GM21515 (cell line): ENCODE results near the gene TMEM184A.

ENCODE experiments used
- ATAC-seq: cut with Tn5 transposase; IDR thresholded peaks from one replicate; pipeline ENCODE4 v1.9.1; 2021; ENCODE audit not compliant: unreplicated experiment

The TMEM184A gene

DNA sequence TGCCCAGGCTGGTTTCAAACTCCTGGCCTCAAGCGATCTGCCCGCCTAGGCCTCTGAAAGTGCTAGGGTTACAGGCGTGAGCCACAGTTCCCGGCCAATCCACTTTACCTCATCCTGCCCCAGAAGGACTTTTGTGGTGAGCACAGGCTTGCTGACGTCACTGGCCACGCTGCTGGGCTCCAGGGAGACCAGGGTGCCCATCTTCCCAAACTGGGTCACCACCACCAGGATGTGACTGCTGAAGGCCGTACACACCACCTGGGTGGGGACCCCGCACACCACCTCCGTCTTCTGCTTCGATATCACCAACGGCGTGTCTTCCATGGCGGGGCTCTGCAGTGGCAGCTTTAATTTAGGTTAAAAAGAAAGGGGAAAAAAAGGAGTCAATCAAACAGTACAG is 13.0 kb upstream of the TMEM184A start:
- ATAC-seq = no peak

DNA sequence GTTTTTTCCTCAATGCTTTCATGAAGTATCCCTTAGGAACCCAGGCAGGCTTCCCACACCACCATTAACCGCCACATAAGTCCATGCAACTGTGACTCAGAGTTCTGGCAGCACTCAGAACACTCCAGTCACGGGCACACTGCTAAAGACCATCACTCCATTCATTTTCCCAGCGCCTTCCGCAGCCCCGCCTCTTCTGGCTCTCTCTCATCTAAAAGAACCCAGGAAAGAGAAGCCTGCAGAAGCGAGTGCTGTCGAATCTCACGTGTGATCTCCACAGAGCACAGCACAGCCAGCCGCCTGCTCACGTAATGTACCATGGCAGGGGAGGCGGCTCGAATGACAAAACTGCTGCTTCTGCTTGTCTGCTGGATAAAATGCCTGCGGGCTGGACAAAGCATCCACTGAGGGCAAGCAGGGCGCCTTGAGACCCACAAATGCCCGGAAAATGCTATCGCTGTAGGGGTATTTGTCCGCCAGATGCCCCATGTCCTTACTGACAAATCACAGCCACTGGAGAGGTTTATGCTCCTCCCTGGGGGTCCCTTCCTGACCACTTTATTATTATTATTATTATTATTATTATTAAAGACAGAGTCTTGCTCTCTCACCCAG is 12.0 kb upstream of the TMEM184A start:
- ATAC-seq = no peak

DNA sequence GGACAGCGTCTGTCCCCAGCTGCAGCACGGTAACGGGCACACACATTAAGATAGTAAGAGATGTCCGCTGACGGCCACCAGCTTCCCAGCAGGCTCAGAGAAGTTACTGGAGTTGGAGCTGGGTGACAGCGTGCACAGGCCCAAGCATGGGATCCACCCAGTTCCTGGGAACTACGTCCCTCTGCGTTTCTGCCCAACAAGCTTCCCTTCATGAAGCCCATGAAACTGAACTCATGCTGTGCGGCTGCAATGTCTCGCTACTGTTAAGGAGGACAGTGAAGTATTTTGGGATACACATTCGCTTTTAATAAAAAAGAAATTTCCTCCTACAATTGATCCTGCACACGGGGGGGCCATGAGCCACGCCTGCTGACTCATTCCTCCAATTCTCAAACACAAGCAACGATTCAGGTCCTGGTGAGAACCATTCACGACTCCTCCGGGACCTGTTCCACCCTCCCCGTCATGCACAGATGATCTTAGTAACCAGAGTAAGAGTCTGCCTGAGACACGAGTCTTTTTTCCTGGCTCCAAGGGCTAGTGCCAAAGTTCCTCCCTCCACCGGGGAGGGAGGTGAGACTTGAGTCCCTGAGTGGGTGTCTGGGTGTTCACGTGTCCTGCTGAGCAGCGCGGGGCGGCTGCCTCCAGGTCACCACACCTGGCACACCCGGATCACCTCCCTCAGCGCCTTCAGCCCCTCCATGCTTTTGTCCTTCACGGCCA is 11.2 kb upstream of the TMEM184A start:
- ATAC-seq = no peak

DNA sequence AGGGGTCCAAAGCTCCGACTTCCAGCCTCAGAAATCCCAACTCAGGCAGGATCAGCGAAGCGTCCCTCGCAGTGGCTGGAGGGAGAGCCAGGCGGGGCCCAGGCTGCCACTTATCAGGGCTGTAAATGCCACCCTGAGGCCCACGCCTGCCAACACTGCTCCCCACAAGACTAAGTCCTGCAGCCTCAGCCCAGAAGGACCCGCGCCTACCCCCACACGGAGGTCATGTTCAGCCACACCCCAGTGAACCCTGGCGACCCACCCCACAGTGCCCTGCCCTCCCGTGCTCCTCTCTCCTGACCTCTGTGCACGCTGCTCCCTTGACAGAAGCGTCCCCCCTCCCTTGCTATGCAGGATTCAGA is 10.7 kb upstream of the TMEM184A start:
- no peak for ATAC-seq

DNA sequence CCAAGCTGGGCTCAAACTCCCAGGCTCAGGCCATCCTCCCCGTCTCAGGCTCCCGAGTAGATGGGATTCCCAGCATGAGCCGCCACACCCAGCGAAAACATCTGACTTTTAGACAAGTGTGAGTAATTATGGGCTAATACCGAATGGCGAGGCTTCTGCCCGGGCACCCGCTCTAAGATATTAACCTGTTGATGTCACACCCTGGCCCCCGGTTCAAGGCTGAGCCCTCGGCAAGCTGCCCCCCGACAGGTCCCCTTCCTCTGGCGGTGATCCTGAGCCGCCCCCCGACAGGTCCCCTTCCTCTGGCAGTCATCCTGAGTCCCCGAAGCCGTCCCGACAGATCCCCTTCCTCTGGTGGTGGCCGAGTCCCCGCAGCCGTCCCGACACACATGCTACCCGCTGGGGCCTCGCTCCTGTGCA is 8.6 kb upstream of the TMEM184A start:
- ATAC-seq = no peak

DNA sequence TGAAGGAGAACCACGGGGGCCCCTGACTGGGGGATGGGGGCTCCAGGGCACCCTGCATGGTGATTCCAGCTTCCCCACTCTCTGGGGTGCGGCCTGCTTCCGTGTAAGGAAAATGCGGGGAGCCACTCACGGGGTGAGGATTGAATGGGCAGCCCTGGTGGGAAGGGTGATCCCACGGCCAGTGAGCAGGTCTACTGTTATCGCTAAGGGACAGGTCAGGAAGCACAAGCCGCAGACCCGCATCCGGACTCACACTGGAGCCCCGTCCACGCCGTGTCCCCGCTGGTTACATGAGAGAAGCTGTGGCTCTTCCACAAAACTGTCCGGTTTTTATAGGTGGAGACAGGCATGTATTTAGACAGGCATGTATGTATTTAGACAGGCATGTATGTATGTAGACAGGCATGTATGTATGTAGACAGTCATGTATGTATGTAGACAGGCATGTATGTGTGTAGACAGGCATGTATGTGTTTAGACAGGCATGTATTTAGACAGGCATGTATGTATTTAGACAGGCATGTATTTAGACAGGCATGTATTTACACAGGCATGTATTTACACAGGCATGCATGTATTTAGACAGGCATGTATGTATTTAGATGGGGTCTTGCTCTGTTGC is 8.1 kb upstream of the TMEM184A start:
- ATAC-seq = no peak

DNA sequence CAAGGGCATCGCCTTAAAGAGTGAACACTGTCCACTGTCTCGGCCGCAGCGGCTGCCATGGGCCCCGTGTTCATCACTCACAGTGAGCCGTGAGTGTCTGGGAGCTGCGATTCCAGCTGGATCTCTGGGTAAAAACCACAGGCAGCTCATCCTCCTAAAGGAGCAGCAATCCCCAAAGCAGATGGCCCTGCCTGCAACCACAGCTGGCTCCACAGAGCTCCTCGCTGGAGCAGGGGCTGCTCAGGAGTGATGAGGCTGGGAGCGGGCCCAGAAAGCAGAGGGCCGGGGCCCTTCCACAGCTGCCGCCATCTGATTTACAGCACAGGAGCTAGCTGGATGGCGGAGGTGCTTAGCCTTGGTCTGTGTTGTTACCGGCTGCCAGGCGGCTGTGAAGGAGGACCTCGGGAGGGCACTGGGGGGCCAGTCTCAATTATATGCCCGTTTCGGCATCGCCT is 6.6 kb upstream of the TMEM184A start:
- ATAC-seq = no peak

DNA sequence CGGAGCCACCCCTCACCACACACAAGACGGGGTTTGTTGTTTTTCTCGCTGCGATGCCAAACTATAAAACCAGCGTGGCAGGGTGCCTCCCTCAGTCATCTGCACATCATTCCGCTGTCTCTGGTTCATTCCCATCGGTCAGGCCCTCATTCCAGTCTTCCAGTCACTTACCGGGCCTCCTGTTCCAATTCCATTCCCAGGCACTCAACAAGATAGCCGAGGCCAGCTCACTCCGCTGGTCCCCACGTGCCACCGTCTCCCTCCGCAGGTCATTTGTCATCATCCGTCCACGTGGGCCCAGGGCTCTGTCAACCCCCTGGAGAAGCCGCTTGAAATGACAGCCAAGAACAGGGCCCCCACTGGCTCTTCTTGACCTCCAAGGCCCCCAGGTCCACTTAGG is 6.1 kb upstream of the TMEM184A start:
- ATAC-seq = no peak

DNA sequence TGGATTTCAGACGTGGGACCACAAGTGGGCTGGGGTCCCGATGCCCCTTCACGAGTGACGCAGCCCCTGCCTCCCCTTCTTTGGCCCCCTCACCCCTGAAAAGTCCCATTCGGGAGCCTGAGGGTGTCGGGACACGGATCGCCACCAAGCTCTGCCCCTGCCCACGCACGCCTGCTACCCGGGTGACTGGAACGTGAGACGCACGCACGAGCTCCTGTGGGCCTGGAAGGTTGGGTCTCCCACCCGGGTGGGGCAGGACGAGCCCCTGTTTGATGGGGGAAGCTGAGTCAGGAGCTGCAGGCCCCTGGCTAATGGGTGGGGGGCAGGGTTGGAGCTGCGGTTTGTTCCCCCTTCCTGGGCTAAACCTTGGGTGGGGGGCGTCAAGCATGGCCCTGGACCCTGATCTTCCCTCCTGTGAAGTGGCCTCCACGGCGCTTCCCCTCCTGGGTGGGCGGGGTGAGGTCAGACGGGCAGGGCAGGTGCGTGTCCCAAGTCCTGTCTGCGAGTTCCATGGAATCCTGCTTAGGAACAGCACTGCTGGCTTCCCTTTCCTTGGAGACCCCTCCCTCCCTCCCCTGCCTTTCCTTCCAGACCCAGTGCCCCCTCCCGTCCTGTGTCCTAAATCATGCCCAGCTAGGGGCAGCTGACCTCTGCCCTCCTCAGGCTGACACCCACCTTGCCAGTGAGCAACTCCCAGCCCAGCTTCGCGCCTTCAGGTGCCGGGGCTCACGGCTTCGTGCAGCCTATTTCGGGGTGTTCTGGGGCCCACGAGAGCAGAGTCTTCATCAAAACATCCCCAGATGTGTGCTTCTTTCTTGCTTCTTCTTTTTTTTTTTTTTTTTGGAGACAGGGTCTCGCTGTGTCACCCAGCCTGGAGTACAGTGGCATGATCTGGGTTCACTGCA is 5.3 kb upstream of the TMEM184A start:
- ATAC-seq = no peak

DNA sequence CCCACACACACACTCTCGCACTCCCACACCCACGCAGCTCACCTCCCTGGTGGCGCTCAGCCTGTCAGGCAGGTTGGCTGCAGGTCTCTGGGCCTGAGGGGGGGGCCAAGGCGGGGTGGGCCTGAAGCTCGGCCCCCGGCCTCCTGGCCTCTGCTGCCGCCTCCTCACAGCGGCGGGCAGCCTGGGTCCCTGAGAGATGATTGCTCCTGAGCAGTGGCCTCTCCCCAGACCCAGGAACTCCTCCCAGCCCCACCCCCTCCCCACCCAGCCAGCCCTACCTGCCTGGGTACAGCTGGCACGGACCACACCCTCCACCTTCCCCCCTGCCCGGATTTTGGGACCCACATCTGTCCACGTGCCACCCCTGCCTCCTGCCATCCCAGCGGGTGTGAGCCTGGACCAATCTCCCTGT is 4.6 kb upstream of the TMEM184A start:
- ATAC-seq = no peak

DNA sequence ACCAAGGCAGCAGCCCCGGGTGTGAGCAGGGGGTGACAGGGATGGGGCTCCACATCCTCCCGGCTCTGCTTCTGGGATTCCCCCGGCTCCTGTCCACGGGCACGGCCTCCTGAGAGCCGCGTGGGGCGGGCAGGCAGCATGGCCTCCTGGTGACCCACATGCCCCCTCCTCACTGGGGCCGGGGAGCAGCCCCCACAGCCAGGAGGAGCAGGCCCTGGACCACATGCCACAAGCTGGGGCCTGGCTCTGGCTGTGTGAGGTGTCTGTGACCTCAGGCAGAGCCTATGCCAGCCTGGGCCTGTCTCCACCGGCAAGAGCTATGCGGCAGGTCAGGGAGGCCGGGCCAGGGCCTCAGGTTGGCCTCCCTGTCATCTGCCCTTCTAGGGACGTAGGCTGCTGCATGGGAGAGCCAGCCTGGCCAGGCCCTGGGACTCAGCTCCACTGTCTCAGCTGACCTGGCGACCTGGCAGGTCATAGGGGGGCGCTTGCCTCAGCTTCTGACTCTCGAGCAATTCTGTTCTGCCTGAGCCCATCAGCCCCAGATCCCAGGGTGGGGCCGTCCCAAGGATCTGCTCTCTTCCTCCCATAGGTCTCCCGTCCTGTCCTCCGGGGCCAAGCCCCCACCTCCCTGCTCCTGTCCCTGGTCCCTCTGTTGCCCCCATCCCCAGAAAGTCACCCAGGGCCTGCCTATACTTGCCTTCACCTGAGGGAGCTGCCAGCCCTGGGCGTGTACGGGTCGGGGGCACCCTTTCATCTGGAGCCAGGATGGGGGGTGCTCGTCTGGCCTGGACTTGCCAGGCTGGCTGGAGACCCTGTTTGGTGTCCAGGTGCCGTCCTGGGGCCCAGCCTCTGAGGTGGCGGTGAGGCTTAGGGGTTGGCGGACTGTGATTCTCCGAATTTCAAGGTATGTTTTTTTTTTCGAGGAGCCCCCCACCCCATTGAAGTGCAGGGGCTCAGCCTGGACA is 3.9 kb upstream of the TMEM184A start:
- no peak for ATAC-seq

DNA sequence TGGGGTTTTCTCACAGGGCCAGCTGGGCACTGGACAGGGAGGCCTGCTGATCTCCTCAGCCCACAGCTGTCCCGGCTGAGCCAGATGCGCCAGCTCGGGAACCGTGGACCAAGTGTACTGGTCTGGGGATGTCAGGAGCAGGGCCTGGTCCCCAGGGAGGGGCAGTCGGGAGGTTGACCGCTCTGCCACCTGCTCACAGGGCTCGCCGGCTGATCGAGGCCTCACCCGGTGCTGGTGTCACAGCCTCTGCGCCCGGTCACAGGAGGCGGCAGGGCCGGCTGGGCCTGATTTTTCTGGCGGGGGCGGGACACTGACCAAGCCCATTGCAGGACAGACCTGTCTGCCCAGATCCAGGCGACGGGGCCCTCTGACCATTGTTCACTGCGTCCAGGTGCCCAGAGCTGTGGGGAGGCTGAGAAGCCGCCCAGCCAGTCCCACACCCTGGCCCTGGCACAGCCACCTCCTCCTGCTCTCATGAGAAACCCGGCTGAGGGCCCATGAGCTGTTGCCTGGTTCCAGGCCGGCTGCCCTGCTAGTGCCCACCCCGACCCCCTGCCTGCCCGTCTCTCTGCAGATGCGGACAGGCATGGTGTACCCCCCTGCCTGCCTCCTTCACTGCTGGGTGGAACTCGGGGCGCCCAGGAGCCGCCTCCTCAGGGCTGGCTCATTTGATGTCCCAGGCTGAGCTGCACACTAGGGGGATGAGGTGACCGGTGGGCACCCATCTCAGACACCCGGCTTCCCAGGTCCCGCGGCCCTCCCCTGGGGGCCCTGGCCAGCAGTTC is 3.0 kb upstream of the TMEM184A start:
- ATAC-seq = no peak

DNA sequence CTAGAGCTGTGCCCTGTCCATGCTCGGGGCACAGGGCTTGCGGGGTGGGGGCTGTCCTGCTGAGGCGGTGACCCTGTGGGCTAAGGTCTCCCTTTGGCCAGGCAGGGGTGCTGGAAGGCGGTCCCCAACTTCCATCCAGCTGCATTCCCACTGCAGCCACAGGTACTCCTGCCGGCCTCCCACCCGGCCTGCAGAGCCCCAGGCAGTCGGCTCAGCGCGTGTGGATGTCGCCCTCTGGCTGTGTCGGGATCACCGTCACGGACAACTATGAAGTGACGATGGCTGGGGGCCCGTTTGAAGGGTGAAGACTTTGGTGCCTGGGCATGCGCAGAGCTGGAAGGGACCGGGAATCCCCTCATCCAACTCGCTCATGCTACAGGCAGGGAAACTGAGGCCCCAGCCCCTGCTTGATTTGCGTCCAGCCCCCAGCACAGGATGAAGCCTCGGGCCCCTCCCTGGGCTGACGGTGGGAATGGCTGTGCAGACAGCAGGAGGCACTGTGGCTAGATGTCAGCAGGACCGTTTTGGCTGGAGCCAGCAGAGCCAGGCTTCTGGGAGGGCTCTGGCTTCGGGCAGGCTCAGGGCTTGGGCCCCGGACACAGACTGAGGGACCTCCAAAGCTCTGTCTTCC is 2.3 kb upstream of the TMEM184A start:
- no peak for ATAC-seq

DNA sequence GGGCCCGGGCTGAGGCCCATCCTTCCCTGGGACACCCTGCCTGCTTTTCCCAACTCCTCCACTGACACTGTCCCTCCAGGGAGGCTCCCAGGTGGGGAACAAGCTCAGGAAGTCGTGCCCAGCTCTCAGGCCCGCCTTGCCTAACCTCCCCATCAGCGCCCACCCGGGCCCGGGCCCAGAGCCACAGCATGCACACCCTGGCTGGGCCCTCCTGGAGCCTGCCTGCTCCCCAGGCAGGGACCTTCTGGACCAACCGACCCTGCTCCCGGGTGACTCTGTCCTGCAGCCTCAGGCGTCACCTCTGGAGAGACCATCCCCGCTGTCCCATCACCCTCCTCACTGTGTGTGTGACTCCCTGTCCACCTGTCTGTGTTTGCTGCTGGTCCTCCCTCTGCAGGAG is 1.8 kb upstream of the TMEM184A start:
- ATAC-seq = no peak

DNA sequence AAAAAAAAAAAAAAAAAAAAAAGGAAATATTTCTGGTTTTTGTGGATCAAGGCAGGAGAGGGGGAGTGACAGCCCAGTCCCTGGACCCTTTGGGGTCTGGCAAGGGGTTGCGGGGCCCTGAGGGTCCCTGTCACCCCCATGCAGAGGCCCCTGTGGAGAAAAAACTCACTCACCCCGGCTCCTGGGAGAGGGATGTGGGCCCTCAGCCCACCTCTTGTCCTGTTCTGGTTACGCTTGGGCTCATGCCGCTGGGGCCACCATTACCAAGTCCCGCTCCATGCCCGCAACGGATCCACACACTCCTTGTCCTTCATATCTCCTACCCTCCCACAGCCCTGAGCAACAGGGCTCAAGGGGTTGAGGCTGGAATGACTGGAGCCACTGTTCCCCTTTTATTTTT is 1.0 kb upstream of the TMEM184A start:
- ATAC-seq = no peak

DNA sequence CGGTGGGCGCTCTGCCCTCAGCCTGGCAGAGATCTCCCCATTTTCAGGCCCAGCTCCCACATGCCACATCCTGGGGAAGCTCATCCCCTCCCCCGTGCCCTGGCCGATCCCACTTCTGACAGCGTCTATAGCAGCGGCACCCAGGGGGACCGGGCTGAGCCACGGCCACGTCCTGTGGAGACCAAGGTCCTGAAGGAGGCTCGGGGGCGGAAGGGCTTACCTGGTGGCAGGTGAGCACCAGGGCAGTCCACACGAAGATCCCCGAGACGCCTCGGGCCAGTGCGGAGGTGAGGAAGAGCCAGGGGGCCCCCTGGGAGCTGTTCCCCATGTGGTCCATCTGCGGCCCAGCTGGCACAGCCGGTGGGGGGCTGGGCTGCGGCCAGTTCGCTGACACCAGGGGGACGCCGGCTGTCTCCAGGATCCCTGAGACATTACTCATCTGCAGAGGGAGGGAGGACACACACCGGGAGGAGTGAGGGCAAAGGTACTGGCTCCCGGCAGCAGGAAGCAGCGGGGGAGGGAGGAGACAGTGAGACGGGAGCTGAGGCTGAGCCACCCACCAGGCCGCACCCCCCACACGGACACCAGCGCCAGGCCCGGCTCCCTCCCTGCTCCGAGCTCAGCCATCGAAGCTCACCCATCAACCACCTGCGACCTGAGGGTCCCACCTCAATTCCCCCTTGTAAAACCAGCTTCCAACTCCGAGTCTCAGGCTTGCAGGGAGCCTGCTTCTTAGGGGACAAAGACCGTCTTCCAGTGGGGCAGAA is 776 bp downstream of the TMEM184A start:
- no peak for ATAC-seq

DNA sequence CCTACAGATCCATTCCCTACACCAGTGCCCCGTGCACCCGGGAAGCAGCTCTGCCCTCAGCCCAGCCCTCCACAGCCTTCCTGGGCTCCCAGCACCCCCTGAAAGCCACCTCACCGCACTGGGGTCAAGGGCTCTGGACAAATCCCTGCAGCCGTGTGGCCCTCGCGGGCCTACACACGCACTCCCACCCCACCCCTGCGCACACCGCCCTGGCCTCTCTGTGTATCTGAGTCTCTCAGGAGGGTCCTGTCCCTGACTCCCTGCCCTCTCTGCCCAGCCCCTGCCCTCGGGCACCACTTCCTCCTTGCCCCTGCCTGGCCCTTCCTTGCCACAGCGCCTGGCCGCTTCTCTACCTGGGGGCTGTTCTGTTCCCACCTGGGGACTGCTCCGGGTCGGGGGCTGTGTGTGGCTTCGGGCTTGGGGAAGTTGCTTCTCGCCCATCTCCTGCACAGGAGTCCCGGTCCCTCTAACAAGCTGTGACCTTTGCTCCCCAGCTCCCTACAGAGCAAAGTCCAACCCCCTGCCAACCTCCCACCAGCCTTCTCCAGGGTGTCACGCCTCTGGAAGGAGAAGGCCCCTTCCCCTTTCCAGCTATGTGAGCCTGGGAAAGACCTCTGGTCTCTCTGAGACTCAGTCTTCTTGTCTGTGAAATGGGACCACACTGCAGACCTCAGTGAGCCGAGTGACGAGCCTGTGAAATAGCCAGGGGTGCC is 1.5 kb downstream of the TMEM184A start:
- ATAC-seq = no peak
